ENCODE results near the gene CDK4.

The CDK4 gene

DNA sequence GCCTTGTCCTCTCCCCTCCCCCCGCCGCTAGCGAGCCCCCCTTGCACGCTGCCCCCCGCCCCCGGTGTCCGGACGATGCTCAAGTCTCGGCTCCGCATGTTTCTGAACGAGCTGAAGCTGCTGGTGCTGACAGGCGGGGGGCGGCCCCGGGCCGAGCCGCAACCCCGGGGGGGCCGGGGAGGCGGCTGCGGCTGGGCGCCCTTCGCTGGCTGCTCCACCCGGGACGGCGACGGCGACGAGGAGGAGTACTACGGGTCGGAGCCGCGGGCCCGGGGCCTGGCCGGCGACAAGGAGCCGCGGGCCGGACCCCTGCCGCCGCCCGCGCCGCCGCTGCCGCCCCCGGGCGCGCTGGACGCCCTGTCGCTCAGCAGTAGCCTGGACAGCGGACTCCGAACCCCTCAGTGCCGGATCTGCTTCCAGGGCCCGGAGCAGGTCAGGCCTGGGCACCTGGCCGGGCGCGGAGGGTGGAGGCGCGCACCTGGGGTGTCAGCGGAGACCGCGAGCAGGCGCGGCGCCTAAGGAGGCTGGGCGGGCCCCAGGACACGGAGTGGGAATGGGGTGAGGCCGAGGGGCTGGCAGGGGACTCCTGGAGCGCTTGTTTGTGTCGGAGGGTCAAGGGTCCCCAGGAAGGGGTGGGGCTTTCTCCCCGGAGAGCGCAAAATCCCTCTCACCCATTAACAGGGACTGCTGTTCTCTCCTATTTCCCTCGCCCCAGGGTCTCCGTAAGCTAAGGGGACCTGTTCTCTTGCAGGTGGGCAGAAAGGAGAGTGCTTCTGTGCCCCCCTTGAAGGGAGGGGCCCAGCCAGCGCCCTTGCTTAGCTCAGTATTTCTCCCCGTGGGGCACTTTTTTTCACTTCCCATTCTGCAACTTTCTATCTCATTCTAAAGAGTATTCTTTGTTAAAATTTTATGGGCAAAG is 3.6 kb upstream of the CDK4 start:
- peak; percentile 83 for DNase-seq

DNA sequence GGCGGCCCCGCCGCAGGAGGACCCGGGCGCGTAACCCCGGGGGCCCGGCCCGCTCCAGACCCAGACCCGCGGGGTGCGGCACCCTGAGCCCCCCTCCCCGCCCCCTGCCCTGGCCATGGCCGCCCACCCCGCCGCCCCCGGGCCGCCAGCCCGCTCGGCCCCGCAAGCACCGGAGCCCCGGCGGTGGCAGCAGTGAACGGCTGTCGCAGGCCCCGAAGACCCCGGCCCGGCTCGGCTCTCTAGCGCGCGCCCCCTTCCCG is 3.0 kb upstream of the CDK4 start:
- DNase-seq = no peak

DNA sequence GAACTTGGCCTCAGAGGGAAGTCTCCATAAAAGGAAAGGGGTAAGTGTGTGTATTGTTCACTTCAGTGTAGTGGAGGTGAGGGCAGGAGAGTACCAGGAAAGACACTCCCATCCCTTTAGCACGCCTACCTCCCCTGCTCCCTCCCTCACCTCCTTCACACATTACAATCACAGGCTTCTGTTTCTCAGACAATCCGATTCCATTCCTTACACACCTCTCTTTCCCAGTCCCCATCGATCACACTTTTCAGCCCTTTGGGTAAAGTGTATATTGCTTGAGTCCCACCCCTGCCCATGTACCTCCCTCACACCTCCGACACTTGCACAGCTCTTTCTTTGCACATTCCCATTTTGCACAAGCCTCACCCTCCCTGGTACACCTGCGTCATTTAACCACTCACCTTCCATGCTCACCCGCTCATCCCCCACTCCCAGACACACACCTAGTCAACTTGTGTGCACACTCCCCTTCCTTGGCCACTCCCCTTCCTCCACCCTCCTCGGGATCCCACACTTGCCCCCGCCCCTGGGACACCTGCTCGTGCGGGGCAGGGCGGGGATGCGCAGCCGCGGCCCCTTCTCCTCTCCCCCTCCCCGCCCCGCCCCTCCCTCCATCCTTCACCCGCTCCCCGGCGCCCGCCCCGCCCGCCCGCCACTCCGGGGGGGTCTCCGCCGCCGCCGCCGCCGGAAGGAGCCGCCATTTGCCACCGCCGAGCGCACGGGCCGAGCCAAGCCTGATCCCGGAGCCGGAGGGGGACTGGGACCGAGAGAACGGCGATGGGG is 2.5 kb upstream of the CDK4 start, which contains the start of gene MARCHF9:
TSS of gene MARCHF9 (plus strand) at position 693 of the 783 bp plus-strand sequence. CDS start 426 bp downstream, outside the sequence.
- DNase-seq = peak; percentile 97

DNA sequence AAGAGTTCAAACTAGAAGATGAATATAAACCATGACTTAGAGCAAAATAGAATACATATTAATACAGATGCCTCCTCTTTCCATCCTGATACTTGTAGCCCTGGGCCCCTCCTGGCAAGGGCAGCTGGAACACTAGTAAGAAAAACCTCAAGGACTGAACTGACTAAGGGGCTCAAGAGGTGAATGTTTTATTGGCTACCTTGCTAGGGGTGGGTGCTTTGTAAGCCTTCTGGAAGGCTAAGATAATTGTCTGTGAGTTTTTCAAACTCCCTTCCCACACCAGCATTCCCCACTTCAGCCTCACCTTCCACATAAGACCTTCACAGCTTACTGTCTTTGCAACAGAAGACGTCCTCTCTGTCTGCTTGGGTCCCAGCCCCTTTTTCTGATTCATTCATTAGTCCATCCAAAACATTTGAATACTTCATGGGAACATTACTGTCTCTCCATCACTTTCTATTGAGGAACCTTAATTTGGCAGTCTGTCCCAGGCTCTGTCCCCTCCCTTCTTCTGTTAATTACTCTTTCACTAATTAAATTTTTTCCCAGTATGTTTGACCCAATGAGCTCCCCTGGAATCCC is 1.7 kb upstream of the CDK4 start:
- no peak for DNase-seq

DNA sequence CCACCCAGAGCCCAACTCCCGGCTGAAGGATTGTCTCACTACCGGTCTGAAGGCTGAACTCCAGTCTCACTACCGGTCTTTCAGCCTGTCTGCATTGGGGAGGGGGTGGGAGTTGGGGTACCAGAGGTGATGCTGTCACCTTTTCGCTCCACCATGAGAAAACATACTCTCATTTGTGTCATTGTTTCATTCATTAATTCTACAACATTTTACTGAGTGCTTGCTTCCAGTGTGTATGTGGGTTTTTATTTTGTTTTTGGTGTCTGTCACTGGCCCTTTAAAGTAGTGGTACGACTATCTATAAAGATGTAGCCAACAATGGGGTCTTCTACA is 524 bp upstream of the CDK4 start:
- no peak for DNase-seq

DNA sequence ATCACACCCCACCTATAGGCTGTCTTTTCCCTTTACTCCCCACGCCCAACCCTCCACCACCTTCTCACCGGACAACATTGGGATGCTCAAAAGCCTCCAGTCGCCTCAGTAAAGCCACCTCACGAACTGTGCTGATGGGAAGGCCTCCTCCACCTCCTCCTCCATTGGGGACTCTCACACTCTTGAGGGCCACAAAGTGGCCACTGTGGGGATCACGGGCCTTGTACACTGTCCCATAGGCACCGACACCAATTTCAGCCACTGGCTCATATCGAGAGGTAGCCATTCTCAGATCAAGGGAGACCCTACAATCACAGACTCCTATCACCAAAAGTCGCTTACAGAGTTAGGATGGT is 700 bp downstream of the CDK4 start:
- no peak for DNase-seq

DNA sequence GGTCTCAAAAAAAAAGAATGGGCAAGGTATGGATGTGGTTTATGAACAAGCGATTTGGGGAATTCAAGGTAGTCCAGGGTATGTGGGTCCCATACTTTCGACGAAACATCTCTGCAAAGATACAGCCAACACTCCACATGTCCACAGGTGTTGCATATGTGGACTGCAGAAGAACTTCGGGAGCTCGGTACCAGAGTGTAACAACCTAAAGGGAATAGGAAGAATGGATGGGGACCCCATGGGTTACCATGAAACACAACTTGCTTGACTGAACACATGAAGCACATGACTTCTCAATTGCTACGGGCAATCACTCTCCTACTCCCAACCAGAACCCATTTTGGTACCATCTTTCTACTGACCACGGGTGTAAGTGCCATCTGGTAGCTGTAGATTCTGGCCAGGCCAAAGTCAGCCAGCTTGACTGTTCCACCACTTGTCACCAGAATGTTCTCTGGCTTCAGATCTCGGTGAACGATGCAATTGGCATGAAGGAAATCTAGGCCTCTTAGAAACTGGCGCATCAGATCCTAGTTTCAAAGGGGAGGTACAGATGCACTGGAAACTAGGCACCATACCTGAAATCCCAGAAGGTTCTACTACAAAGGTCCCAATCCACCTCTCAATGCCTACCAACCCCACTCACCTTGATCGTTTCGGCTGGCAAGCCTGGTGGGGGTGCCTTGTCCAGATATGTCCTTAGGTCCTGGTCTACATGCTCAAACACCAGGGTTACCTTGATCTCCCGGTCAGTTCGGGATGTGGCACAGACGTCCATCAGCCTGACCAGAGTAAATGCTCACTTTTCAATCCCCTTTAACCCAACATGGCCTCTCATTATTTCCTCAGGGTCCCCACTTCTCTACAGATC is 1.3 kb downstream of the CDK4 start:
- no peak for DNase-seq

DNA sequence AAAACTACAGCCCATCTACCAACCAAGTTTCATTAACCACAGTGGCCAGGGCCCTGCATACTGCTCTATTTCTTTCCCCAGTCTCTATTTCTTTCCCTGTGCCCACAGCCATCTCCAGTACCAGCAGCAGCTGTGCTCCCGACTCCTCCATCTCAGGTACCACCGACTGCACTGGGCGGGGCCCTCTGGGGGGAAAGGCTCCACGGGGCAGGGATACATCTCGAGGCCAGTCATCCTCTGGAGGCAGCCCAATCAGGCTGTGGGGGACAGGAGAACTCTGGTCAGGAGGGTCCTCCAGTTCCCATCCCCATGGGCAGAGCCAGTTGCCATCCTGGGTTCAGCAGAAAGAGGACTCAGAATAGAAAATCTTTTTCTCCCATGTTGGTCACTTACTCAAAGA is 3.0 kb downstream of the CDK4 start:
- DNase-seq = no peak

DNA sequence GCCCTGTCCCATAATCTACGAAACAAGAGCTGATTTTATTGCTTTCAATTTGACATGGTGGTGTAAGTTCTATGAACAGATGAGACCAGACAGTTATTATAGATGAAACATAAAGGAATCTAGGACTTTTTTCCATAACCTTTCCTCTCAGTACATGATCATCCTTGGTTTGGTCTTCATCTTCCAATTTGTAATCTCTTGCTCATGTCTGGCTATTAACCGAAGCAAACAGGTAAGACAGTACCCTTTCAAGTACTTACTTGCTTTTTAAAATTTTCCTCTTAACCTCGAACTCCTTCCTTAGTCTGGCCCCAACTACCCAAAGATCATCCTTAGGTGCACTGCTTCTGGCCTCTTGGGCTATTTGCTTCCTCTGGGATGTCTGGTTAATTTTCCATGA is 6.1 kb downstream of the CDK4 start:
- DNase-seq = no peak

DNA sequence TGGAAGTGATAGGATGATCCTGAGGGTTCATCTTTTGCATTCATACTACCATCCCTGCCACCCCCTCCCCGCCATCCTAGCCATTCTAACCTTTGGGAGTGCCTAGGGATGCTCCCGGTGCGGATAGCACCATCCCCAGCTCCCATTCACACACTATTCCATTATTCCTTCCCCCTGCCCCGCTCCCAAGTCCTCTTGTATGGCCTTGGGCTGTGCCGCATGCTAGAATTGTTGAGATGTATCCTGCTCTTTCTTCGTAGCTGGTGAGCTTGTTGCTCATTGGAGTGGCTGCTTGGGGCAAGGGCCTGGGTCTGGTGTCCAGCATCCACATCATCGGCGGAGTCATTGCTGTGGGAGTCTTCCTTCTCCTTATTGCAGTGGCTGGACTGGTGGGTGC is 6.6 kb downstream of the CDK4 start:
- no peak for DNase-seq

DNA sequence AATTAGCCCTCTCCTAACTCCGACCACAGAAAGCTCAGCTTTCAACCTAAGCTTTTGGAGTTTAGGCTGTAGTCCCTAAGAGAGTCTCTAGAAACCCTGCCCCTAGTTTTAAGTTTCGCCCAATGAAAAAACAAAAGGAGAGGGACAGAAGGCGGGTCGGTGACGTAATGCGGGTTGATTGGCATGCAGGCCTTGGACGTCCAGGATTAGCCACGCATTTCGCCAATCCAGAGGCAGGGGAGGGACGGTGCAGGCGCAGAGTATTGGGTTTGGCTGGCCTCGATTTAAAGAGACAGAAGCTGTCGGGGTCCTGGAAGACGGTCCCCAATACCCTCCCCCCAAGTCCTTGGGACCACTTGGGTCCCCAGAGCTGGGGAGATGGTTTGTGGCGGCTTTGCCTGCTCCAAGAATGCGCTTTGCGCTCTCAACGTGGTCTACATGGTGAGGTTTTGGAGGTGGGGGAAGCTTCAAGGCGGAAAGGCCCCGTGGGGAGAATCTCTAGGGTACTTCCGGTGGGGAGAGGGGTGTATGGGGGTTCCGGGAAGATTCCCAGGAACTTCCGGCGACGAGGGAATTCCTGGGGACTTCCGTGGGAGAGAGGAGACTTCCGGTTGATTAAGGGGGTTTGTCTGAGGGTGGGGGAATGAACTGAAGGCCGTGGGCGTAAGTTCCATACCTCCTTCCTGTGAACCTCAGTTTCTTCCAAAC is 7.2 kb downstream of the CDK4 start, which contains the start of gene TSPAN31:
TSS of gene TSPAN31 (plus strand) at position 263 of the 708 bp plus-strand sequence. CDS start at position 379, 116 bp downstream.
- peak; percentile 99 for DNase-seq

DNA sequence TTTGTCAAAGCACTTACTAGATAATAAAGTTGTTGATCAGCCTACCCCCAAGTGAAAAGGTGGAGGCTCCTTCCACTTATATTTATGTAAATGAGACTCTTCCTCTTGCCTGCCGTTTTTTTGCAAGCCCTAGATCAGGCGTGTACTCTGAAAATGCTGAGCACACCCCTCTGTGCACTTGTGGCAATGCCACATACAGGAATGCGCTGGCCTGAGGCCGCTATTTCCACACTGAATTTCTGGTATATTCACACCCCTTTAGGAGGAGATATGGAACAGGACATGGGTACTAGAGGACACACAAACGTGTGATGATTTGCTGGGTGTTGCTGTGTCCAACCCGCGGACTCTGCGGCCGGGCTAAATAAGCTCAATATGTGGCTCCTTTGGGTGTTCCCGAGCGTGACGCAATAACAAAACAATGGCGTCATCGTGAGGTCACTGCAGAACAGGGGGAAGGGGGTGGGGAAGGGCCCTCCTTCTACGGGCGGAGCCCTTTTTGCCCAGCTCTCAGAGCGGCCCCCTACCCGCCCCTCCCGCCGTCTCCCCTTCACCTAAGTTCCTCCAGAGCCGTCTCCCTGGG is 7.8 kb downstream of the CDK4 start:
- peak; percentile 92 for DNase-seq

DNA sequence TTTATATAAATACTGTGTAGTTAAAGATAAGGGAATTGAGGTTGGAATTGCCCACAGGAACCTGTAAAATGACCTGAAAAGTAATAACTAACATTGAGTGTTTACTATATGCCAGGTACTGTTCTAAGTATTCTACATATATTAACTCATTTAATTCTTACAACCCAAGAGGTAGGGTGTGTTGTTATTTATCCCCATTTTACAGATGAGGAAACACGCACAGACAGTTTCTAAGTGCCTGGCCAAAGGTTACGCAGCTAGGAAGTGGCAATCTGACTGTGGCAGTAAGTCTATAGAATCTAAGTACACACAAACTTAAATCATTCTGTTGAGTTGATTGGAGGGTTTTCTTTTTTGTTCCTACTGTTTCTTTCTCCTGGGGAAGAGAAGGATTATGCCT is 8.3 kb downstream of the CDK4 start:
- no peak for DNase-seq

DNA sequence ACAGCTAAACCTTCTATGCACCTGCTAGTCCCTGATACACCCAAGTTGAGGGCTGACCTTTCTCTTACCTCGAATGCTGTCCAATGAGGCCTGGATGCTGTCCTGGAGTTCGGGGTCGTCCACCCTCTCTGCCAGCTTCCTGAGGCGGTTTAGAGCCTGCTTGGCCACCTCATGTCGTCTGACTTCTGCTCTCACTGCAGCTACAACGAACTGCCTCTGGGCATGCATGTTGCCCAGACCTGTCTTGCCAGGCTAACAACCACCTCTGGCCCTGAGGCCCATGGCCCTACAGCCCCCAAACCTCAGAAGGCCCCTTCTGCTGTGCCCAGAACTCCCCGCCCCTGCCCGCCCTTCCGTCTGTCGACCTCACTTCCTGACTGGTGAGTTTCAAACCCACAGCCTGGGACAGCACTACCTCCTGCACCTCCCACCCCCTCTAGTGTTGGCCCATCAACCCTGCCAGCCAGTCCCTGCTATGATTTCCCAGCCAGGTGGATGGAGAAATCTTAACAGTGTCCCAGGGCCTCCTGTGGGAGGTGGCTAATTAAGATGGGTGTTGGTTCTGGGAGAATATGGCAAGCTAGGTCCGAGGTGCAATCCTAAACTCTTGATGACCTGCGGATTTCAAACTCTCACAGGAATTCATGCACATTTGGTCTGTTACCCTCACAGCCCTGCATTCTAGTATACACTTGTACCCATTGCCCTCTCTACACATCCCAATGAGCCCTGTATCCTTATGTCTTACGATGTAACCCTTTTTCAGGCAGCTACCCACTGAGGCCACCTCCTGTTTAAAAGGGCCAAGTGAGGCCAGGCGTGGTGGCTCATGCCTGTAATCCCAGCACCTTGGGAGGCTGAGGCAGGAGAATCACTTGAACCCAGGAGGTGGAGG is 10.0 kb downstream of the CDK4 start:
- peak; percentile 8 for DNase-seq

DNA sequence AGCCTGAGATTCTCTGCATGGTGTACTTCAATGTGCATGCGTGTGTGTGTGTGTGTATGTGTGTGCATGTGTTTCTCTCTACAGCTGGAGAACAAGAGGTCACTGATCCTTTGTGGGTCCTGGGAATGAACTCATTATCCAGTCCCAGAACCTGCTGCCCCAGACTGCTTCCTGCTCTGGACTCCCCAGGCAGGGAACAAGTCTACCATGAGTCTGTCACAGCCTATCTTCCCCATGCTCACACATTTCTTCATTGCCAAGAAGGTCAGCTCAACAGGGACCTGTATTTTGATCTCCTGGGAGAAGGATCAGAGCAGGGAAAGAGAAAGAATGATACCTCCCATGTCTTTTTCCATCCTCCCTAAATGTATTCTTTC is 10.7 kb downstream of the CDK4 start:
- no peak for DNase-seq

DNA sequence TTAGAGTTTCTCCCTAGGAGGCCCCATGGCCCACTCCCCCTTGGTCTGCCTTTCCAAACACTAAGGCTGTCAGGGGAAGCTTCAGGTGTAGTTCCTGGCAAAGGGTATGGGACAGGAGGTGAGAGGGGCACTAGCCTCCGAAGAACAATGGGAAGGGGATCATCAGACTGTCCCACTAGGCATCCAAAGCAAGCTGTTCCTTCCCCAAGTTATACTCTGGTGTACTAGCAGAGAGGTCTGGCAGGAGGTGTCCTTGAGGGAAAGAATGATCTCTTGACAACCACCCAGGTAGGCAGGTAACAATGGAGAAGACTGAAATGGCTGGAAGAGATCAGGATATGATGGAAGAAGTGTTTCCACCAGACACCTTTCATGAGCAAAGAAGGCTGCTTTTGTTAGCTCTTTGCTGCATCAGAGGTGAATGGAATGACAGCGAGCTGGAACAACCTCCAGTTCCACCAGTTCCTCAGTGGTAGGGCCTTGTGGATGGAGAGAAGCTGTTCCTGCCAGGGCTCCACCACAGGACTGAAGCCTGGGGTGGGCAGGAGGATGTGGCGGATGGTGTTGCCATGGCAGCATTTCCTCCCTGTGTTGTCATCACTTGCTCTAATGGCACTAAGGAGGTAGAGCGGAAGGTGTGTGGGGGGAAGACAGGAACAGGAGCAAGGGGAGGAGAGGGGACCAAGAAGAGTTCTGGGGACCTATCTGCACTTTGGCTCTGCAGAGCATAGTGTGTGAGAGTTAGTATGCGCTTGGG is 11.3 kb downstream of the CDK4 start:
- DNase-seq = peak; percentile 50

DNA sequence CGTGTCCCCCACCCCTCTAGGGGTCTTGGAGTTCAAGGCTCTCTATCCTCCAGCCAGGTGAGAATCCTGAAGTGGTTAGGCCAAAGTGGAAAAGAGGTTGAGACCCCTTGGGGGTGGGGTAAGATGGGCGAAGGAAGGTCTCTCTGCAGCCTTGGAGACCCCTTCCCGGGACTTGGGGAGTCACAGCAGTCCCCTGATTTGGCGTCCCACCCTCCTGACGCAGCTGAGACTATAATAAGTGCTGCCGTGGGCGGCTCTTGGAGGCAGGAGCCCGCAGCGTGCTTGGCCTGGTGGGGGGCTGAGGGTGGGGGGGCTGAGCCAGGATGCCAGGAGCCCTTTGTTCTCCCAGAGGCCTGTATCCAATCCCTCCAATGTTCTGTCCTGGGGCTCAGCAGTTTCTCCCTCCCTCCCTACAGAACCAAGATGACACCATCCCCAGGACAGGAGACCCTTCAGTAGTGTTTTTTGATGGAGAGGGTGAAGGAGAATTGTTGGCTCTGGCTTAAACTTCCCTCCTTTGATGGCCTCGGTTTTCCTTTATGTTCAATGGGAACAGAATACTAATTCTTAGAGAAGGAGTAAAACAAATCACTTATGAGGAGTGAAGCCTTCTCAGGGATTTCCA is 12.1 kb downstream of the CDK4 start:
- DNase-seq = no peak

DNA sequence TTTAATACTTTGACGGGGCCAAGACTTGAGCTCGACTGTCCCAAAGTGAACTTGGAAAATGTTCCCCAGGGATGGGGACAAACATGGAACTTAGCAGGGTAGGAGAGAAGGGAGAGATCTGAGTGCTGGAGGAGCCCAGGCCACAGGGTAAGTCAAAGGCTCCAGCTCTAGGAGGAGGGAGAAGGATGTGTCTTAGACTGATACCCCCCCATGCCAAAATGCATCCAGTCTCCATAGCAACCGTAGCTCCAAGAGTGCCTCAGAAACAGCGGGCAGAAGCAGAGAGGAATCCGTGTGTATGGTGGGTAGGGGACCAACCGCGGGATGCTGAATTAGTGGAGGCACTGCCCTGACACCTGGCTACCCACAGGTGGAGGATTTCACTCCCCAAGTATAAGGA is 12.7 kb downstream of the CDK4 start:
- peak; percentile 14 for DNase-seq

DNA sequence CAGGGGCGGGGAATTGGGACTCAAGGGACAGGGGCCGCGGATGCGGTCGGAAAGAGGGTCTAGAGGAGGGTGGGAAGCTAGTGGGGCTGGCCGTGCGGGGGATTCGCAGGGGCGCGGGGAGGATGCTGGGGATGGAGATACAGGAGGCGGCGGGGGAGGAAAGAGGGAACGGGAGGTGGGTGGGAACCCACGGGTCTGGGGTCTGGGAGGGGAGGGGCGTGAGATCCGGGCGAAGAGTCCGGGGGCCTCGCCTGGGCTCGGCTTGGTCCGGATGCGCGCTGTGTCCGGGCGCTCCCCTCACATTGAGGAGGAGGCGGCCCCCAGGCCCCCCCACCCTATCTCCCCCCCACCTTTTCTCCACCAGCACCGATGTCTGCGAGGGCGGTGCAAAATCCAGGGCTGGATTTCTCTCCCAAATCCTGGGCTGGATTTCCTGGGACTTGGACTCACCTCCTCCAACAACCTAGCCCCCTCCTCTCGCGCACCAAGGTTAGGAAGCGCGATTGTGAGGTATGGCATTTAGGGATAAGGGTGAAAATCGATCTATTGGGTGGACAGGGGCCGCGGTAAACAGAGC is 13.4 kb downstream of the CDK4 start, which contains the start of gene AGAP2:
TSS of gene AGAP2 (minus strand) at position 82 of the 577 bp plus-strand sequence. CDS start 496 bp downstream, outside the sequence.
- DNase-seq = peak; percentile 84

All from NCI-H69 (cell line).